DOHH2 (cell line): ENCODE data around the gene TMEM123.

Source experiments
- H3F3A ChIP-seq: fragments of 200-600 bp; sonication (generic), shearing (Covaris generic); 2 replicates; pipeline ENCODE4 v1.6.0; 2016; ENCODE audit warnings: antibody characterized with exemption, mild to moderate bottlenecking; ENCODE audit not compliant: control insufficient read depth, insufficient read depth
- H3K27ac ChIP-seq: fragments of 200-600 bp; sonication (generic); 2 replicates; pipeline ENCODE4 v1.5.1; 2014; ENCODE audit warnings: low read depth, mild to moderate bottlenecking, low read length, moderate library complexity
- H3K27me3 ChIP-seq: fragments of 200-600 bp; sonication (generic); 2 replicates; pipeline ENCODE4 v1.6.1; 2014; ENCODE audit warnings: mild to moderate bottlenecking, low read length, mixed read lengths; ENCODE audit not compliant: control insufficient read depth
- H3K36me3 ChIP-seq: fragments of 200-600 bp; sonication (generic); 2 replicates; pipeline ENCODE4 v1.6.1; 2014; ENCODE audit warnings: mild to moderate bottlenecking, low read length, moderate library complexity, mixed read lengths; ENCODE audit not compliant: control insufficient read depth
- H3K4me1 ChIP-seq: fragments of 200-600 bp; sonication (generic); 2 replicates; pipeline ENCODE4 v1.6.1; 2014; ENCODE audit warnings: mild to moderate bottlenecking, low read length, mixed read lengths; ENCODE audit not compliant: control insufficient read depth
- H3K4me2 ChIP-seq: fragments of 200-600 bp; sonication (generic); 2 replicates; pipeline ENCODE4 v1.6.0; 2014; ENCODE audit warnings: mild to moderate bottlenecking, low read length, moderate library complexity
- H3K4me3 ChIP-seq: fragments of 200-600 bp; sonication (generic); 2 replicates; pipeline ENCODE4 v1.5.1; 2014; ENCODE audit warnings: mild to moderate bottlenecking, low read length, mixed read lengths
- H3K79me2 ChIP-seq: fragments of 200-600 bp; sonication (generic); 2 replicates; pipeline ENCODE4 v1.6.1; 2014; ENCODE audit warnings: mild to moderate bottlenecking, low read length, mixed read lengths; ENCODE audit not compliant: control insufficient read depth
- H3K9me2 ChIP-seq: fragments of 200-600 bp; sonication (generic); replicated peaks from 2 replicates; pipeline ENCODE4 v1.6.1; 2014; ENCODE audit warnings: mild to moderate bottlenecking, low read length, mixed read lengths; ENCODE audit not compliant: control insufficient read depth
- H3K9me3 ChIP-seq: fragments of 200-600 bp; sonication (generic); 2 replicates; pipeline ENCODE4 v1.6.1; 2014; ENCODE audit warnings: antibody characterized with exemption, low read length, mixed read lengths; ENCODE audit not compliant: control insufficient read depth, insufficient read depth
- H4K20me1 ChIP-seq: fragments of 200-600 bp; sonication (generic); 2 replicates; pipeline ENCODE4 v1.6.0; 2014; ENCODE audit warnings: low read depth, mild to moderate bottlenecking, antibody characterized with exemption, low read length, moderate library complexity; ENCODE audit not compliant: control insufficient read depth, insufficient read depth
- EZH2phosphoT487 ChIP-seq: fragments of 200-600 bp; sonication (generic); IDR thresholded peaks from 2 replicates; pipeline ENCODE4 v1.6.1; 2017; ENCODE audit warnings: borderline replicate concordance, mild to moderate bottlenecking, antibody characterized with exemption, low read length, moderate library complexity, mixed read lengths
- TF ChIP-seq, protein P1 (sequence below): fragments of 200-600 bp; sonication (generic); IDR thresholded peaks from one replicate; pipeline ENCODE4 v1.5.1; 2014; ENCODE audit warnings: antibody characterized with exemption, mild to moderate bottlenecking, low read depth, low read length; ENCODE audit not compliant: poor library complexity, severe bottlenecking

TMEM123 gene

DNA sequence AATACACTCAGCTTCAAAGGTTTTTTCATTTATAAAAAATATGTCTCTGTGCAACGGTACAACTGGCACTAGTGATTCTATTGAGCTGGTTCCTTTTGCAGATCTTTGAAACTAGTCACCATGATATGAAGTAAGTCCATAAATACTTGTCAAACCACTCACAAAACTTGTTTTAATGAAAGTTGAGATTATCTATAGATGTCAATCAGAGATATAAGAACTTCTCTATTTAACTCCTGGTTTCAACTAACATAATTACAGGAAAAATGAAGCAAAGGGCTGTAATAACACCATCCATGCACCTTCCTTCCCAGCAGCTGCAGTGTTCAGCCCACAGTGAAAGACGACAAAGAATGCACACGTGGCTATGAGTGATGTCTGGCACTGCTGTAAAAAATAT, 44.7 kb downstream of the TMEM123 start:
- no peaks in the 10 kb centered on the region for H3K4me1 ChIP-seq
- H4K20me1 ChIP-seq = peaks cover 8% of the 10 kb centered on the region
- H3K4me2 ChIP-seq = no peak overlapping the region
- no peak overlapping the region for H3K4me3 ChIP-seq
- H3K27me3 ChIP-seq = no peaks in the 10 kb centered on the region
- no peaks in the 10 kb centered on the region for H3K9me2 ChIP-seq
- H3K27ac ChIP-seq = no peak overlapping the region
- H3K79me2 ChIP-seq = peaks cover 92% of the 10 kb centered on the region
- no peak for TF ChIP-seq EZH2phosphoT487
- H3K36me3 ChIP-seq = peaks cover 59% of the 10 kb centered on the region
- H3K9me3 ChIP-seq = no peaks in the 10 kb centered on the region
- H3F3A ChIP-seq = peaks cover 4% of the 10 kb centered on the region; the same call in 1 of the 2 replicates

DNA sequence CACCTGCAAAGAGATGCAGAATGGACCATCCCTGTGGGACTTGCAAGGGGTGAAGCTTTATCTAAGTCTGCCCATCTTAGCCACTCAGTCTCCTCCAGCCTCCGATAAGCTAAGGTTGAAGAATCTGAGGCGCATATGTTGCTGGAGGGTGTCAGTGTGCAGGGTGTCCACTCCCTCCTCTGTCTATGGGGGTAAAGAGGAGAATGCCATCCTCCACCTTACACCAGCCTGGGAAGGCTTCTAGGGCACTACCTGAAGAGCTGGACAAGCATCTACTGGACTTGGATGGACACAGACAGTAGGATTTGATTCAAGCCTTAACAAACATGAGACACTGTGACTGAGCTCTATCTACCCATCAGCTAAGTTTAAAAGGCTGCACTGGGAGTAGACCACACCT, 46.5 kb downstream of the TMEM123 start:
- no peak for TF ChIP-seq EZH2phosphoT487
- TF ChIP-seq, protein P1, sequence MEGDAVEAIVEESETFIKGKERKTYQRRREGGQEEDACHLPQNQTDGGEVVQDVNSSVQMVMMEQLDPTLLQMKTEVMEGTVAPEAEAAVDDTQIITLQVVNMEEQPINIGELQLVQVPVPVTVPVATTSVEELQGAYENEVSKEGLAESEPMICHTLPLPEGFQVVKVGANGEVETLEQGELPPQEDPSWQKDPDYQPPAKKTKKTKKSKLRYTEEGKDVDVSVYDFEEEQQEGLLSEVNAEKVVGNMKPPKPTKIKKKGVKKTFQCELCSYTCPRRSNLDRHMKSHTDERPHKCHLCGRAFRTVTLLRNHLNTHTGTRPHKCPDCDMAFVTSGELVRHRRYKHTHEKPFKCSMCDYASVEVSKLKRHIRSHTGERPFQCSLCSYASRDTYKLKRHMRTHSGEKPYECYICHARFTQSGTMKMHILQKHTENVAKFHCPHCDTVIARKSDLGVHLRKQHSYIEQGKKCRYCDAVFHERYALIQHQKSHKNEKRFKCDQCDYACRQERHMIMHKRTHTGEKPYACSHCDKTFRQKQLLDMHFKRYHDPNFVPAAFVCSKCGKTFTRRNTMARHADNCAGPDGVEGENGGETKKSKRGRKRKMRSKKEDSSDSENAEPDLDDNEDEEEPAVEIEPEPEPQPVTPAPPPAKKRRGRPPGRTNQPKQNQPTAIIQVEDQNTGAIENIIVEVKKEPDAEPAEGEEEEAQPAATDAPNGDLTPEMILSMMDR = no peak
- peaks cover 4% of the 10 kb centered on the region for H4K20me1 ChIP-seq
- no peaks in the 10 kb centered on the region for H3K4me1 ChIP-seq
- H3K27me3 ChIP-seq = no peaks in the 10 kb centered on the region
- no peak overlapping the region for H3K27ac ChIP-seq
- no peaks in the 10 kb centered on the region for H3K9me3 ChIP-seq
- no peaks in the 10 kb centered on the region for H3K9me2 ChIP-seq
- H3K4me2 ChIP-seq = no peak overlapping the region
- no peak overlapping the region for H3K4me3 ChIP-seq
- peaks cover 4% of the 10 kb centered on the region for H3F3A ChIP-seq
- peaks cover 77% of the 10 kb centered on the region for H3K79me2 ChIP-seq
- peaks cover 74% of the 10 kb centered on the region for H3K36me3 ChIP-seq

DNA sequence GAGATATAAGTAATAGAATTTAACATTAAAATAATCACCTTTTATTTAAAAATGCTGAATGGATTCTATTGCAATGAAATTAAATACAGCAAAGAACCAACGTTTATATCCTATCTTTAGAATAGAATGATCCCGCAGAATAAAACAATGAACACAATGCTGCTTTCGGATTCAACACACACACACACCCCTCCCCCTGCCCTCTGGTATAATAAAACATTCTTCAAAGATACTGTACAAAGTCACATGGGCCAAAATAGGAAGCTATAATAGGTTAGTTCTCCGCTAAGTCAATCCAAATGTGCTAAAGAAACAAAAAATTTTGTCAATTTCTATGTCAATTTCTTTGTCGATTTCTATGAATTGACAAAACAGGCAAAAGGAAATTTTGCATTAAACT, 47.1 kb downstream of the TMEM123 start:
- Histone ChIP-seq H3K79me2 (peaks cover 71% of the 10 kb centered on the region), H3K27ac (no peak overlapping the region), H4K20me1 (peaks cover 3% of the 10 kb centered on the region; the same call in 1 of the 2 replicates)

DNA sequence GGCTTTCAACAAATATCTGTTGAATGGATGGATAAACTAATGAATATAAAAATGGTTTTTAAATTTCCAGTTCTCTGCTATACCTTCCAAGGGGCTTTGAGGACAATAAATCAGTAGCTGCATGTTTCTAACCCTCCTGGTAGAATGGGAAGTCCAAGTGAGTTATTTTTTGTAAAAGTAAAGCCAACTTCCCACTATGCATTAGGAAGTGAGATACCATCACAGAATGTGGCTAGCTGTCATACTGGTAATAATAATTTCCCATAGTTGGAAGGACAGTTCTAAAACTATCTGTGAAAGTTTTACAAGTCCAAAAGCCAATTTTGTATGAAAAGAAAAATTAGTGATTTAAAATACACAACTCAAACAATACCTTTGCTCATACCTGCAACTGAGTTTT, 50.0 kb downstream of the TMEM123 start:
- Histone ChIP-seq H3K79me2 (peaks cover 43% of the 10 kb centered on the region), H3K4me3 (no peak overlapping the region), H3K4me2 (no peak overlapping the region)

More for the DNA sequence above, 47.1 kb downstream of the TMEM123 start:
- peaks cover 4% of the 10 kb centered on the region for H3F3A ChIP-seq
- H3K4me1 ChIP-seq = no peaks in the 10 kb centered on the region
- no peaks in the 10 kb centered on the region for H3K9me3 ChIP-seq
- no peak overlapping the region for H3K4me2 ChIP-seq
- no peak overlapping the region for H3K4me3 ChIP-seq
- peaks cover 77% of the 10 kb centered on the region for H3K36me3 ChIP-seq
- H3K27me3 ChIP-seq = no peaks in the 10 kb centered on the region
- TF ChIP-seq, protein P1 = no peak
- TF ChIP-seq EZH2phosphoT487 = no peak
- no peaks in the 10 kb centered on the region for H3K9me2 ChIP-seq

More for the DNA sequence above, 50.0 kb downstream of the TMEM123 start:
- no peak overlapping the region for H3K27ac ChIP-seq
- TF ChIP-seq, protein P1 = no peak
- no peak for TF ChIP-seq EZH2phosphoT487
- H3K27me3 ChIP-seq = no peaks in the 10 kb centered on the region
- no peaks in the 10 kb centered on the region for H3K9me2 ChIP-seq
- peaks cover 78% of the 10 kb centered on the region for H3K36me3 ChIP-seq
- H3F3A ChIP-seq = peaks cover 10% of the 10 kb centered on the region
- no peaks in the 10 kb centered on the region for H4K20me1 ChIP-seq
- no peaks in the 10 kb centered on the region for H3K9me3 ChIP-seq
- H3K4me1 ChIP-seq = no peaks in the 10 kb centered on the region
